ENCODE results near the gene CLDN9.

The CLDN9 gene

DNA sequence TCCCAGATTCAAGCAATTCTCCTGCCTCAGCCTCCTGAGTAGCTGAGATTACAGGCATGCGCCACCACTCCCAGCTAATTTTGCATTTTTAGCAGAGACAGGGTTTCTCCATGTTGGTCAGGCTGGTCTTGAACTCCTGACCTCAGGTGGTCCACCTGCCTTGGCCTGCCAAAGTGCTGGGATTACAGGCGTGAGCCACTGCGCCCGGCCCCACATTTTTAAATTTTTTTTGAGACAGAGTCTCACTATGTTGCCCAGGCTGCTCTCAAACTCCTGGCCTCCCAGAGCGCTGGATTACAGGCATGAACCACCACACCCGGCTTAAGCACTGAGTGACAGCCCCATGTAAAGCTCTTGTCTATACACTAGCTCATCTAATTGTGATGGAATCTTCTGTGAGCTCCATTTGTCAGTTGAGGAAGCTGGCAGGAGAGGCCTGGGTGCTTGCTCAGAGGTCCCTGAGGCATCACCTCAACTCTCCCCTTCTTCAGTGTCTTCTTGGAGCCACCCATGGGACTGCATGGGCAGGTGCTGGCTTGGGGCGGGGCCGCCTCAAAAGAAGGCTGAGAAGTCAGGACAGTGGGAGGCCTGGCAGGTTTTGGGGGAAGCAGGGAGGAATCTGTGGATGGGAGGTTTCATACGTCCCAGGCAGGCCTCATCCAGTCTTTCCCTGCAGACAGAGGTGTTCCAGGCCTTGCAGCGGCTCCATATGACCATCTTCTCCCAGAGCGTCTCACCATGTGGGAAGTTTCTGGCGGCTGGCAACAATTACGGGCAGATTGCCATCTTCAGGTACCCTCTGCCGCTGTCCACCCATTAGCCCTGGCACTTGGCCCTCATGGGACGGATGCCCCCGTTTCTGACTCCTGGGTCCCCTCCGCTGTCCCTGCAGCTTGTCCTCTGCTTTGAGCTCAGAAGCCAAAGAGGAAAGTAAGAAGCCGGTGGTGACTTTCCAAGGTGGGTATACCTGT, 12.6 kb downstream of the CLDN9 start:
- in situ Hi-C loops (cut with MboI; ENCODE audit: low sequenced_read_pairs, unreplicated experiment), result no loop called here
- TF ChIP-seq, protein P1, sequence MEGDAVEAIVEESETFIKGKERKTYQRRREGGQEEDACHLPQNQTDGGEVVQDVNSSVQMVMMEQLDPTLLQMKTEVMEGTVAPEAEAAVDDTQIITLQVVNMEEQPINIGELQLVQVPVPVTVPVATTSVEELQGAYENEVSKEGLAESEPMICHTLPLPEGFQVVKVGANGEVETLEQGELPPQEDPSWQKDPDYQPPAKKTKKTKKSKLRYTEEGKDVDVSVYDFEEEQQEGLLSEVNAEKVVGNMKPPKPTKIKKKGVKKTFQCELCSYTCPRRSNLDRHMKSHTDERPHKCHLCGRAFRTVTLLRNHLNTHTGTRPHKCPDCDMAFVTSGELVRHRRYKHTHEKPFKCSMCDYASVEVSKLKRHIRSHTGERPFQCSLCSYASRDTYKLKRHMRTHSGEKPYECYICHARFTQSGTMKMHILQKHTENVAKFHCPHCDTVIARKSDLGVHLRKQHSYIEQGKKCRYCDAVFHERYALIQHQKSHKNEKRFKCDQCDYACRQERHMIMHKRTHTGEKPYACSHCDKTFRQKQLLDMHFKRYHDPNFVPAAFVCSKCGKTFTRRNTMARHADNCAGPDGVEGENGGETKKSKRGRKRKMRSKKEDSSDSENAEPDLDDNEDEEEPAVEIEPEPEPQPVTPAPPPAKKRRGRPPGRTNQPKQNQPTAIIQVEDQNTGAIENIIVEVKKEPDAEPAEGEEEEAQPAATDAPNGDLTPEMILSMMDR (IDR thresholded peaks at IDR 0.05; ENCODE audit: borderline replicate concordance, control extremely low read depth, extremely low read depth, insufficient read depth, missing control alignments), result no peak
- no peak for DNase-seq (ENCODE audit: low spot score)

DNA sequence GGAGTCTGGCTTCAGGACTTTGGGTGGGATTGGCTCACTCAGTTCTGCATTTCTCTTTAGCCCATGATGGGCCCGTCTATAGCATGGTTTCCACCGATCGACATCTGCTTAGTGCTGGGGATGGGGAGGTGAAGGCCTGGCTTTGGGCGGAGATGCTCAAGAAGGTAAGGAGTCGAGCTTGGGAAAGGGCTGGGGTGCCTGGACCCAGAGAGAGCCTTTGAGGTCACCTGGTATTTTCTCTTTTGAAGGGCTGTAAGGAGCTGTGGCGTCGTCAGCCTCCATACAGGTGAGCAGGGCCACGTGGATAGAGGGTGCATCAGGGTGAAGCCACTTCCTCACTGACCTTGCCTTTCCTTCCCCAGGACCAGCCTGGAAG, 13.3 kb downstream of the CLDN9 start:
- TF ChIP-seq, protein P1 (IDR thresholded peaks at IDR 0.05; ENCODE audit: borderline replicate concordance, control extremely low read depth, extremely low read depth, insufficient read depth, missing control alignments), result no peak
- DNase-seq (ENCODE audit: low spot score), result no peak
- in situ Hi-C loops (cut with MboI; ENCODE audit: low sequenced_read_pairs, unreplicated experiment), result no loop called here

DNA sequence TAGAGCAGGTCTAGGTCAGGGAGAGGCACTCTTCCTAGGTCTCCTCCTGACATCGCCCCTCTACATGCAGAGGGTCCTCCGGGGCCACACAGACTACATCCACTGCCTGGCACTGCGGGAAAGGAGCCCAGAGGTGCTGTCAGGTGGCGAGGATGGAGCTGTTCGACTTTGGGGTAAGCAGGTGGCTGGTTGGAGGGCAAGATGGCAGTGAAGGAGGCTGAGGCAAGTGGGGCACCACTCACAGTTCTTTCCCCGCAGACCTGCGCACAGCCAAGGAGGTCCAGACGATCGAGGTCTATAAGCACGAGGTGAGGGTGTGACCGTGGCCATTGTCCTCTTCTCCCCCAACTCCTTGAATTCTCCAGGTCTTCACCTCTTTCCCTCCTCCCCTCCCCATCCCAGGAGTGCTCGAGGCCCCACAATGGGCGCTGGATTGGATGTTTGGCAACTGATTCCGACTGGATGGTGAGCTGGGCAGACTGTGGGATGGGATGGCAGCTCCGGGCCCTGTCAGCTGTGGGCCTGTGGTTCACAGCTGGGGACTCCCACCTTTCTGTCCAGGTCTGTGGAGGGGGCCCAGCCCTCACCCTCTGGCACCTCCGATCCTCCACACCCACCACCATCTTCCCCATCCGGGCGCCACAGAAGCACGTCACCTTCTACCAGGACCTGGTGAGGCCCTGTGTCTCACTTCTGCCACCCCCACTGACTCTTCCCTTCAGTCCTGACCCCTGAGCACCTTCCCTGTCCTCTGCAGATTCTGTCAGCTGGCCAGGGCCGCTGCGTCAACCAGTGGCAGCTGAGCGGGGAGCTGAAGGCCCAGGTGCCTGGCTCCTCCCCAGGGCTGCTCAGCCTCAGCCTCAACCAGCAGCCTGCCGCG, 14.1 kb downstream of the CLDN9 start:
- in situ Hi-C loops (cut with MboI; ENCODE audit: low sequenced_read_pairs, unreplicated experiment), result no loop called here
- no peak for DNase-seq (ENCODE audit: low spot score)
- TF ChIP-seq, protein P1 (IDR thresholded peaks at IDR 0.05; ENCODE audit: borderline replicate concordance, control extremely low read depth, extremely low read depth, insufficient read depth, missing control alignments), result no peak

DNA sequence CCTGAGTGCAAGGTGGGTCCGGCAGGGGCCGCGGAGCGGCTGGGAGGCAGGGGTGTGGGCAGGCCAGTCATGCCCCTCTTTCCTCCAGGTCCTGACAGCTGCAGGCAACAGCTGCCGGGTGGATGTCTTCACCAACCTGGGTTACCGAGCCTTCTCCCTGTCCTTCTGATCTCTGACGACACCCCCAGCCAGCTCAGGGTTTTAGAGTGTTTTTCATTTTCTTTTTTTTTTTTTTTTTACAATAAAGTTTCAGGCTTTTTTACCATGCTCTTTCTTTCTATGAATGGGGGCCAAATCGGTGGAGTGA, 14.7 kb downstream of the CLDN9 start:
- TF ChIP-seq, protein P1 (IDR thresholded peaks at IDR 0.05; ENCODE audit: borderline replicate concordance, control extremely low read depth, extremely low read depth, insufficient read depth, missing control alignments), result no peak
- DNase-seq (ENCODE audit: low spot score), result no peak
- in situ Hi-C loops (cut with MboI; ENCODE audit: low sequenced_read_pairs, unreplicated experiment), result no loop called here

DNA sequence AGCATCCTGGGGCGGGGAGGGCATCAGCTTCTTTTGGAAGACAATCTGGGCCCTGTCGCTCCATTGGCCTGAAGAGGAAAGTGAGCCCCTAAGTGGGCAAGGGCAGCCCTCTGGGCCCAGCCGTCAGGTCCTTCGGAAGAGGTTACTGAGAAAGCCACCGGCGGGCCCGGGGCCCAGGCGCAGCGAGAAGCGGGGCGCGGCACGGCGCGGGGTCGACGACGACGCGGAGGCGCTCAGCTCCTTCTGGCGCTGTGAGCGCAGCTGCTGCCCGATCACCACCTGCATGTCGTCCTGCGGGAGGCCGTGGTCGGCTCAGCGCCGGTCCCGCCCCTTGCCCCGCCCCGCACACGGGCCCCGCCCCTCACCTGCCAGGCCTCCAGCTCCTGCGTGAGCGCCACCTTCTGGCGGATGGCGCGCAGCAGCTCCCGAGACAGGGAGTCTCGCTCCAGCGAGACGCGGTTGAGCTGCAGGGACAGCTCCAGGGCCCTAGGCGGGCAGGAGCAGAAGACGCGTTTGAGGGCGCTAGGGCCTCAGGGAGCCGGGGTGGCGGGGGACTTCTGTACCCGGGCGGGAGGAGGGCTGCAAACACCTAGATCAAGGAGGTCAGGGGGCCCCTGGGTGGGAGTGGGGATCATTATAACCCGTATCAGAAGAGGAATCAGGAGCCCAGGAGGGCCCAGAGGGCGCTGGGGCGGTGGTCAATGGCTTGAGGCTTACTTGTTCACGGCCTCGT, 15.4 kb downstream of the CLDN9 start:
- TF ChIP-seq, protein P1 (IDR thresholded peaks at IDR 0.05; ENCODE audit: borderline replicate concordance, control extremely low read depth, extremely low read depth, insufficient read depth, missing control alignments), result peak; percentile 94
- peak; percentile 96 for DNase-seq (ENCODE audit: low spot score)
- in situ Hi-C loops (cut with MboI; ENCODE audit: low sequenced_read_pairs, unreplicated experiment), result no loop called here

DNA sequence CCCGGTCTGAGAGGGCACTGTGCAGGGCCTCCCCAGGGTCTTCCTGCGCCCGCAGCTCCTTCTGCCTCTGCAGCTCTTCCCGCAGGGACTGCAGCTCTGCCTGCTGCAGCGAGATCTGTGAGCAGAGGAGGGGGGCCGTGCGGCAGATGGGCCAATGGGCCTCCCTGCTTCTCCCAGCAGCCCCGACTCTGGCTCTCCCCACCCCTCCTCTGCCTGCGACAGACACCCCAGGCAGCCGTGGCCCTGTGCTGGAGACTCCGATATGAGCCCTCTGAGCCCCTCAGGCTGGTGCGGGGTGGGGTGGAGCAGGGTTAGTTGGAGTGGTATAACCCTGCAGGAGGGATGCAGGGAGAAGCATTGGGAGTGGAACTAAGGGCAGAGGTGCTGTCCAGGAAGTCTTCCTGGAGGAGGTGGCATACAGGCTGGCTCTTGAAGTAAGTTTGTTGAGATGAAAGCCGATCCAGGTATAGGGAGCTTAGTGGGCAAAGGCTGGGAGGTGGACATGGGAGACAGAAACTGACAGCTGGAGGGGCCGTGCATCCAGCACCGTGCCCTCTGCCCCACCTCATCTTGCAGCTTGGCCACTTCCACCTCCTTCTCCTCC, 16.1 kb downstream of the CLDN9 start:
- no peak for DNase-seq (ENCODE audit: low spot score)
- in situ Hi-C loops (cut with MboI; ENCODE audit: low sequenced_read_pairs, unreplicated experiment), result no loop called here

More for the DNA sequence above, 16.1 kb downstream of the CLDN9 start:
- TF ChIP-seq, protein P1 (IDR thresholded peaks at IDR 0.05; ENCODE audit: borderline replicate concordance, control extremely low read depth, extremely low read depth, insufficient read depth, missing control alignments), result no peak

Measured in GM13976 (cell line).